GM12891 (cell line): ENCODE results near the gene CPA4.

Source experiments
- DNase-seq: peaks from one replicate; pipeline ENCODE4 v3.0.0; 2011; ENCODE audit warnings: low spot score; ENCODE audit not compliant: insufficient read length
- FAIRE-seq: peaks from 2 replicates; lab custom pipeline; 2011; peaks lifted over from hg19 to GRCh38; lab: Jason Lieb, UNC
- PAX5 ChIP-seq: IDR thresholded peaks from 2 replicates; pipeline ENCODE4 v1.6.1; 2011; ENCODE audit warnings: low read length, moderate library complexity, mild to moderate bottlenecking; ENCODE audit not compliant: insufficient read depth, severe bottlenecking
- POLR2A ChIP-seq: IDR thresholded peaks from 2 replicates; pipeline ENCODE4 v1.6.1; 2011; ENCODE audit warnings: low read depth, low read length, control low read depth
- POLR2AphosphoS5 ChIP-seq: IDR thresholded peaks from 2 replicates; pipeline ENCODE4 v1.6.1; 2011; ENCODE audit warnings: low read depth, low read length, control low read depth
- POU2F2 ChIP-seq: IDR thresholded peaks from 2 replicates; pipeline ENCODE4 v1.6.1; 2011; ENCODE audit warnings: low read depth, mild to moderate bottlenecking, control low read depth, low read length, moderate library complexity
- SPI1 ChIP-seq: IDR thresholded peaks from 2 replicates; pipeline ENCODE4 v1.6.1; 2011; ENCODE audit warnings: low read depth, low read length, control low read depth
- TAF1 ChIP-seq: IDR thresholded peaks from 2 replicates; pipeline ENCODE4 v1.6.1; 2011; ENCODE audit warnings: low read depth, low read length, control low read depth

The CPA4 gene

GRCh38 chr7:130274296-130274695 is 18.7 kb upstream of the CPA4 start:
- no peak for DNase-seq
- FAIRE-seq, result no peak
- TF ChIP-seq SPI1, result no peak
- no peak for TF ChIP-seq PAX5
- TF ChIP-seq POLR2A, result no peak
- no peak for TF ChIP-seq POU2F2
- no peak for TF ChIP-seq TAF1
- TF ChIP-seq POLR2AphosphoS5, result no peak

GRCh38 chr7:130274983-130275591 is 17.9 kb upstream of the CPA4 start:
- TF ChIP-seq TAF1, result no peak
- TF ChIP-seq POU2F2, result no peak
- TF ChIP-seq POLR2AphosphoS5, result no peak
- no peak for TF ChIP-seq POLR2A
- no peak for DNase-seq

GRCh38 chr7:130275826-130276297 is 17.1 kb upstream of the CPA4 start:
- FAIRE-seq, result no peak

More at GRCh38 chr7:130274983-130275591, 17.9 kb upstream of the CPA4 start:
- FAIRE-seq, result no peak

GRCh38 chr7:130276796-130277762 is 15.9 kb upstream of the CPA4 start:
- FAIRE-seq (no peak), DNase-seq (no peak)
- TF ChIP-seq SPI1 (no peak), PAX5 (no peak), POLR2A (no peak), POLR2AphosphoS5 (no peak), POU2F2 (no peak), TAF1 (no peak)

More at GRCh38 chr7:130275826-130276297, 17.1 kb upstream of the CPA4 start:
- no peak for DNase-seq
- no peak for TF ChIP-seq SPI1
- TF ChIP-seq POLR2A, result no peak
- TF ChIP-seq PAX5, result no peak
- TF ChIP-seq TAF1, result no peak
- TF ChIP-seq POU2F2, result no peak
- no peak for TF ChIP-seq POLR2AphosphoS5

GRCh38 chr7:130277763-130278643 is 15.0 kb upstream of the CPA4 start:
- DNase-seq (no peak), FAIRE-seq (no peak)

GRCh38 chr7:130278860-130279259 is 14.1 kb upstream of the CPA4 start:
- DNase-seq, result no peak
- no peak for TF ChIP-seq SPI1
- TF ChIP-seq POLR2A, result no peak
- no peak for FAIRE-seq

More at GRCh38 chr7:130277763-130278643, 15.0 kb upstream of the CPA4 start:
- TF ChIP-seq POLR2A (no peak), TAF1 (no peak), SPI1 (no peak), PAX5 (no peak), POU2F2 (no peak), POLR2AphosphoS5 (no peak)

GRCh38 chr7:130279286-130279685 is 13.7 kb upstream of the CPA4 start:
- DNase-seq, result no peak
- FAIRE-seq, result no peak
- TF ChIP-seq TAF1 (no peak), PAX5 (no peak), SPI1 (no peak), POLR2A (no peak), POLR2AphosphoS5 (no peak), POU2F2 (no peak)

- FAIRE-seq, result no peak
- no peak for DNase-seq
- TF ChIP-seq POLR2A (no peak), POU2F2 (no peak), SPI1 (no peak), POLR2AphosphoS5 (no peak), TAF1 (no peak), PAX5 (no peak)
Measured at GRCh38 chr7:130279906-130280305, 13.1 kb upstream of the CPA4 start.

- DNase-seq, result no peak
- no peak for FAIRE-seq
- TF ChIP-seq POU2F2, result no peak
- TF ChIP-seq POLR2AphosphoS5, result no peak
- TF ChIP-seq POLR2A, result no peak
- TF ChIP-seq PAX5, result no peak
- no peak for TF ChIP-seq SPI1
- no peak for TF ChIP-seq TAF1
Measured at GRCh38 chr7:130281260-130281659, 11.7 kb upstream of the CPA4 start.
